Measurements from ENCODE around the gene MAGI2. TPM values are rescaled to one million over a fixed set of nuclear protein-coding genes. Genes with fewer than 3 reads are reported as not detected.
A peak's percentile ranks its signal among the peaks of the same experiment; 100 is the strongest.
"Not testable (repeated sequence)": the region's sequence is repeated elsewhere in the genome, so short reads cannot be mapped to it uniquely, and the experiment has no call there.

Gene MAGI2
- total and polyA plus RNA-seq, 8 donors = 1.3 to 4.0 (median 2.0) TPM

GRCh38 chr7:78296644-78297371 is 1156.7 kb downstream of the MAGI2 start:
- no peak for FAIRE-seq

GRCh38 chr7:78296046-78296597 is 1157.3 kb downstream of the MAGI2 start:
- no peaks in the 10 kb centered on the region for H3K27me3 ChIP-seq
- H3K36me3 ChIP-seq = no peaks in the 10 kb centered on the region
- no peak for TF ChIP-seq CTCF (IDR thresholded peaks at IDR 0.05)
- H3K4me3 ChIP-seq = no peak overlapping the region
- ATAC-seq = peak; percentile 7 to 19 (median 14)
- H3K27ac ChIP-seq = no peak overlapping the region
- 86 to 89% methylated on average over 2 of the region's 2 CpGs for WGBS, 2 donors
- no peaks in the 10 kb centered on the region for H3K9me3 ChIP-seq
- no peak for DNase-seq
- intact Hi-C loops (cut with DNase I) = no loop called here
- no peak for FAIRE-seq
- peaks cover 5 to 6% (median 5%) of the 10 kb centered on the region in 3 donors for H3K4me1 ChIP-seq

More at GRCh38 chr7:78296644-78297371, 1156.7 kb downstream of the MAGI2 start:
- WGBS, 2 donors = 10 to 18% methylated on average over 5 of the region's 5 CpGs
- H3K9me3 ChIP-seq = no peaks in the 10 kb centered on the region
- TF ChIP-seq CTCF (IDR thresholded peaks at IDR 0.05) = no peak
- peak overlapping the region in 1 of 4 donors; percentile 6 for H3K4me3 ChIP-seq
- intact Hi-C loops (cut with DNase I) = no loop called here
- DNase-seq (peak; percentile 63 to 92 (median 89)), ATAC-seq (peak; percentile 99 to 100 (median 100))
- H3K27ac ChIP-seq = peak overlapping the region; percentile 50 to 71 (median 64)
- H3K36me3 ChIP-seq = no peaks in the 10 kb centered on the region
- H3K27me3 ChIP-seq = no peaks in the 10 kb centered on the region
- H3K4me1 ChIP-seq = peaks cover 5 to 6% (median 5%) of the 10 kb centered on the region in 3 donors

DNA sequence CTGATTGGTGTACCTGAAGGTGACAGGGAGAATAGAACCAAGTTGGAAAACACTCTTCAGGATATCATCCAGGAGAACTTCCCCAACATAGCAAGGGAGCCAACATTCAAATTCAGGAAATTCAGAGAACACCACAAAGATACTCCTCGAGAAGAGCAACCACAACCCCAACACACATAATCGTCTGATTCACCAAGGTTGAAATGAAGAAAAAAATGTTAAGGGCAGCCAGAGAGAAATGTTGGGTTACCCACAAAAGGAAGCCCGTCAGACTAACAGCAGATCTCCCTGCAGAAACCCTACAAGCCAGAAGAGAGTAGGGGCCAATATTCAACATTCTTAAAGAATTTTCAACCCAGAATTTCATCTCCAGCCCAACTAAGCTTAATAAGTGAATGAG is 1164.0 kb downstream of the MAGI2 start:
- ATAC-seq; H3K27me3 ChIP-seq; H3K9me3 ChIP-seq; H3K27ac ChIP-seq; DNase-seq; H3K4me1 ChIP-seq; H3K4me3 ChIP-seq; FAIRE-seq; H3K36me3 ChIP-seq; intact Hi-C loops (cut with DNase I): not testable (repeated sequence)
- WGBS, 2 donors = 79 to 82% methylated on average over 3 of the region's 3 CpGs

DNA sequence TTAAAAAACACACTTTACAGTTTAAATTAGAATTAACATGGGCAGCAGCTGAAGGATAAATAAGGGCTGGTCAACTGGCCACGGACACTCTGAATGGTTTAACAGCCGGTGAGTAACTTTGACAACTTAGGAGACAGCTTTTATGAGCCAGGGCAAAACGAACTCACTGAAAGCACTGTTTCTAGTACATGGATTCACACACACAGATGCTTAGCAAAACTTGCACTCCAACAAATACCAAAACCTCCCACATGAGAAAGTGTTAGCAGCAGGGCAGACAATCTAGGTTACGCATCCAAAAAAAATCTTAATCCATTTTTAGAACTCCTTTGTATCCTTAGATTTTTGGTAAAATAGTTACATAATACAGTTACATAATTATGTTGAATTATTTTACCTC is 1168.5 kb downstream of the MAGI2 start:
- FAIRE-seq (no peak), DNase-seq (no peak), ATAC-seq (no peak)
- WGBS, 2 donors = 57 to 72% methylated on average over 4 of the region's 4 CpGs
- Histone ChIP-seq H3K27ac (no peak overlapping the region), H3K36me3 (no peaks in the 10 kb centered on the region), H3K4me3 (no peak overlapping the region), H3K9me3 (no peaks in the 10 kb centered on the region), H3K4me1 (no peaks in the 10 kb centered on the region), H3K27me3 (no peaks in the 10 kb centered on the region)
- no peak for TF ChIP-seq CTCF (IDR thresholded peaks at IDR 0.05)
- intact Hi-C loops (cut with DNase I) = no loop called here

GRCh38 chr7:78280276-78280675 is 1173.2 kb downstream of the MAGI2 start:
- FAIRE-seq = no peak

More at GRCh38 chr7:78280276-78280675, 1173.2 kb downstream of the MAGI2 start:
- intact Hi-C loops (cut with DNase I) = no loop called here
- Histone ChIP-seq H3K9me3 (no peaks in the 10 kb centered on the region), H3K36me3 (no peaks in the 10 kb centered on the region), H3K4me3 (no peak overlapping the region), H3K27ac (no peak overlapping the region), H3K4me1 (no peaks in the 10 kb centered on the region), H3K27me3 (no peaks in the 10 kb centered on the region)
- WGBS, 2 donors = 75 to 85% methylated on average over 2 of the region's 2 CpGs
- no peak for TF ChIP-seq CTCF (IDR thresholded peaks at IDR 0.05)
- no peak for ATAC-seq
- no peak for DNase-seq

Data from pancreas (tissue), 10 donors.